ENCODE results near the gene CREB3.

Gene CREB3

GRCh38 chr9:35687972-35688557 lies 44.4 kb upstream of the CREB3 start:
- no peak for TF ChIP-seq CTCF (IDR thresholded peaks at IDR 0.05; ENCODE audit: low read depth, low read length)
- no peak for DNase-seq (ENCODE audit: extremely low read depth, low read depth)

- DNase-seq (ENCODE audit: extremely low read depth, low read depth): no peak
- TF ChIP-seq CTCF (IDR thresholded peaks at IDR 0.05; ENCODE audit: low read depth, low read length): no peak
Measured at GRCh38 chr9:35688558-35689541, 43.6 kb upstream of the CREB3 start.

- no peak for TF ChIP-seq CTCF (IDR thresholded peaks at IDR 0.05; ENCODE audit: low read depth, low read length)
- peak; percentile 76 for DNase-seq (ENCODE audit: extremely low read depth, low read depth)
Measured at GRCh38 chr9:35689542-35690293, 42.7 kb upstream of the CREB3 start, which contains the start of gene TPM2. Gene TPM2 (minus strand): TSS chr9:35689925. CDS start chr9:35689817, 108 bp downstream.

GRCh38 chr9:35690294-35690613 lies 42.2 kb upstream of the CREB3 start:
- DNase-seq (ENCODE audit: extremely low read depth, low read depth): no peak

GRCh38 chr9:35690614-35691333 lies 41.7 kb upstream of the CREB3 start:
- DNase-seq (ENCODE audit: extremely low read depth, low read depth): peak; percentile 74

More at GRCh38 chr9:35690294-35690613, 42.2 kb upstream of the CREB3 start:
- TF ChIP-seq CTCF (IDR thresholded peaks at IDR 0.05; ENCODE audit: low read depth, low read length): no peak

GRCh38 chr9:35691334-35691650 lies 41.2 kb upstream of the CREB3 start:
- no peak for DNase-seq (ENCODE audit: extremely low read depth, low read depth)

More at GRCh38 chr9:35690614-35691333, 41.7 kb upstream of the CREB3 start:
- TF ChIP-seq CTCF (IDR thresholded peaks at IDR 0.05; ENCODE audit: low read depth, low read length): no peak

More at GRCh38 chr9:35691334-35691650, 41.2 kb upstream of the CREB3 start:
- no peak for TF ChIP-seq CTCF (IDR thresholded peaks at IDR 0.05; ENCODE audit: low read depth, low read length)

All from AG09319 (cell line).